OCI-LY3 (cell line): Measurements from ENCODE around the gene NADK.

Experiments
- EZH2phosphoT487 ChIP-seq: fragments of 200-600 bp; shearing (Covaris generic); IDR thresholded peaks from 2 replicates; pipeline ENCODE4 v1.6.1; 2018; ENCODE audit warnings: antibody characterized with exemption, mixed run types, low read depth
- TF ChIP-seq, protein P1 (sequence below): fragments of 200-600, 300-600 bp; sonication (generic); IDR thresholded peaks from 2 replicates; pipeline ENCODE4 v1.5.1; 2014; ENCODE audit warnings: antibody characterized with exemption, low read length, low read depth

DNA sequence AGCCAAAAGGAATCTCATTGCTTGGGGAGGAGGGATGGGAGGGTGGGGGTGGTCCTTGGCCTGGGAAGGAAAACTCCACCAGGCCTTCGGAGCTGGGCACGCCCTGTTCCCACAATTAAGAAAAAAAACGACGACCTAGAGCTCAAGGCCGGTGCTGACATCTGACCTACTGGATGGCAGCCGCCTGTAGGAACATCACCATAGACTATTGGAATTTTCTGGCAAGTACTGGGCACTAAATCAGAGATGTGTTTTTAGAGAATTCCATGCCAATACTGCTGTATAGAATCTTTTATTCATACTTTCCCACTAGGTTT is 729 bp downstream of the NADK start:
- TF ChIP-seq, protein P1, sequence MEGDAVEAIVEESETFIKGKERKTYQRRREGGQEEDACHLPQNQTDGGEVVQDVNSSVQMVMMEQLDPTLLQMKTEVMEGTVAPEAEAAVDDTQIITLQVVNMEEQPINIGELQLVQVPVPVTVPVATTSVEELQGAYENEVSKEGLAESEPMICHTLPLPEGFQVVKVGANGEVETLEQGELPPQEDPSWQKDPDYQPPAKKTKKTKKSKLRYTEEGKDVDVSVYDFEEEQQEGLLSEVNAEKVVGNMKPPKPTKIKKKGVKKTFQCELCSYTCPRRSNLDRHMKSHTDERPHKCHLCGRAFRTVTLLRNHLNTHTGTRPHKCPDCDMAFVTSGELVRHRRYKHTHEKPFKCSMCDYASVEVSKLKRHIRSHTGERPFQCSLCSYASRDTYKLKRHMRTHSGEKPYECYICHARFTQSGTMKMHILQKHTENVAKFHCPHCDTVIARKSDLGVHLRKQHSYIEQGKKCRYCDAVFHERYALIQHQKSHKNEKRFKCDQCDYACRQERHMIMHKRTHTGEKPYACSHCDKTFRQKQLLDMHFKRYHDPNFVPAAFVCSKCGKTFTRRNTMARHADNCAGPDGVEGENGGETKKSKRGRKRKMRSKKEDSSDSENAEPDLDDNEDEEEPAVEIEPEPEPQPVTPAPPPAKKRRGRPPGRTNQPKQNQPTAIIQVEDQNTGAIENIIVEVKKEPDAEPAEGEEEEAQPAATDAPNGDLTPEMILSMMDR, result no peak
- TF ChIP-seq EZH2phosphoT487, result no peak
